Erythroblast (primary cell): ENCODE measurements around the gene PDZD8.

ENCODE experiments used
- GATA1 ChIP-seq: IDR thresholded peaks from 2 replicates; pipeline ENCODE4 v1.6.1; 2011; ENCODE audit warnings: low read depth, mild to moderate bottlenecking, control low read depth, low read length, moderate library complexity
- POLR2A ChIP-seq: IDR thresholded peaks from 2 replicates; pipeline ENCODE4 v1.6.1; 2011; ENCODE audit warnings: mild to moderate bottlenecking, low read length

GRCh38 chr10:117239051-117239450, 136.2 kb downstream of the PDZD8 start:
- no peak for TF ChIP-seq POLR2A
- no peak for TF ChIP-seq GATA1
